Spleen (tissue), 11 donors: ENCODE results near the gene VSTM4. TPM values are rescaled to one million over a fixed set of nuclear protein-coding genes. Genes with fewer than 3 reads are reported as not detected.

Source experiments
- DNase-seq: peaks from one replicate; pipeline ENCODE4 v3.0.0-alpha.2; 2020
- H3K27ac ChIP-seq, 8 donors: fragments of 200-600 bp; sonication (generic) in 7 of 8; 1 replicate in 4 of 8; 2 replicates in 4 of 8; pipeline versions ENCODE4 v1.5.0 to v1.8.0; 2016 to 2021; ENCODE audit warnings: inconsistent platforms in 4 of 8, mild to moderate bottlenecking in 4 of 8, moderate library complexity in 1 of 8
- H3K27me3 ChIP-seq, 7 donors: fragments of 200-600 bp; sonication (generic) in 6 of 7; replicated peaks in 1 of 7; 1 replicate in 4 of 7; 2 replicates in 3 of 7; pipeline versions ENCODE4 v1.5.0 to v1.8.0; 2016 to 2021; ENCODE audit warnings: inconsistent platforms in 3 of 7, mild to moderate bottlenecking in 1 of 7
- H3K36me3 ChIP-seq, 6 donors: fragments of 200-600 bp; sonication (generic) in 5 of 6; 1 replicate in 4 of 6; 2 replicates in 2 of 6; pipeline versions ENCODE4 v1.5.0 to v1.8.0; 2016 to 2021; ENCODE audit warnings: inconsistent platforms in 2 of 6
- H3K4me1 ChIP-seq, 6 donors: fragments of 200-600 bp; sonication (generic) in 5 of 6; 1 replicate in 3 of 6; 2 replicates in 3 of 6; pipeline versions ENCODE4 v1.5.0 to v1.8.0; 2016 to 2021; ENCODE audit warnings: inconsistent platforms in 3 of 6
- H3K4me3 ChIP-seq, 8 donors: fragments of 200-600 bp; sonication (generic) in 7 of 8; 1 replicate in 4 of 8; 2 replicates in 4 of 8; pipeline versions ENCODE4 v1.5.0 to v1.8.0; 2016 to 2021; ENCODE audit warnings: inconsistent platforms in 4 of 8, mild to moderate bottlenecking in 4 of 8, moderate library complexity in 2 of 8
- H3K9me3 ChIP-seq, 8 donors: fragments of 200-600 bp; sonication (generic) in 7 of 8; 1 replicate in 4 of 8; 2 replicates in 4 of 8; pipeline versions ENCODE4 v1.5.0 to v1.8.0; 2016 to 2021; ENCODE audit warnings: inconsistent platforms in 4 of 8
- POLR2A ChIP-seq, 3 donors: fragments of 450-650 bp; IDR thresholded peaks; one replicate each; pipeline ENCODE4 v1.5.1; 2017; ENCODE audit warnings: antibody characterized with exemption in 3 of 3, mild to moderate bottlenecking in 1 of 3
- POLR2AphosphoS5 ChIP-seq, 3 donors: sonication (generic); formaldehyde crosslinking; IDR thresholded peaks; one replicate each; pipeline ENCODE4 v1.5.1; 2017; ENCODE audit warnings: antibody characterized with exemption in 3 of 3
- WGBS, 5 donors: extraction: QIAGEN DNeasy Blood & Tissue Kit in 3 of 5; methylation state at CpG; one replicate each; pipeline versions ENCODE4 v1.1.5 to v1.1.7; 2013 to 2018; 5-methylcytosine and 5-hydroxymethylcytosine counted together
- intact Hi-C: fragments of 100-400 bp; cut with DNase I; formaldehyde crosslinking; loops from one replicate; pipeline ENCODE4 v1.15.0; 2023; ENCODE audit warnings: low total_unique reads
- polyA plus RNA-seq, 3 donors: library from polyadenylated mRNA; stranded (reverse); fragments of 200-250 nt; gene quantifications; one replicate each; pipeline ENCODE4 v1.2.1, GENCODE V29; 2013
- total RNA-seq, 7 donors: library from RNA; depleted of rRNA in 3 of 7; stranded (reverse); fragments of >200 nt in 3 of 7; fragmentation: NEBNext Ultra II Directional in 4 of 7; extraction: Animal tissue kit (Norgen Biotek cat#: 25700) in 4 of 7; gene quantifications; one replicate each; pipeline versions ENCODE4 v1.1.0 to v1.2.1, GENCODE V29; 2016 to 2021
- TF ChIP-seq, protein P1 (sequence below), 11 experiments: fragments of 200-600 bp in 7 of 11; fragments of 450-650 bp in 4 of 11; sonication (generic) in 4 of 11; IDR thresholded peaks in 8 of 11; conservative IDR thresholded peaks in 3 of 11; 1 replicate in 7 of 11; 2 replicates in 4 of 11; pipeline versions ENCODE4 v1.4.0 to v1.8.0; 2016 to 2021; ENCODE audit warnings: antibody characterized with exemption in 11 of 11, inconsistent platforms in 4 of 11, mild to moderate bottlenecking in 1 of 11
- donor health status: healthy with polysubstance abuse.
- donor health status: DM: no; HTN: no; CAD: no; lungs with moderate emphysema.
- donor health status: DM: no; HTN: no; CAD: no.
- donor health status: Bipolar disorder and iron deficiency.
- donor health status: healthy.
- donor health status: DM: no; HTN: no; CAD: no.
- donor health status: DM: yes; HTN: yes; CAD: no.

Gene VSTM4
- total and polyA plus RNA-seq, 10 donors, result 0.57 to 6.8 (median 3.1) TPM

DNA sequence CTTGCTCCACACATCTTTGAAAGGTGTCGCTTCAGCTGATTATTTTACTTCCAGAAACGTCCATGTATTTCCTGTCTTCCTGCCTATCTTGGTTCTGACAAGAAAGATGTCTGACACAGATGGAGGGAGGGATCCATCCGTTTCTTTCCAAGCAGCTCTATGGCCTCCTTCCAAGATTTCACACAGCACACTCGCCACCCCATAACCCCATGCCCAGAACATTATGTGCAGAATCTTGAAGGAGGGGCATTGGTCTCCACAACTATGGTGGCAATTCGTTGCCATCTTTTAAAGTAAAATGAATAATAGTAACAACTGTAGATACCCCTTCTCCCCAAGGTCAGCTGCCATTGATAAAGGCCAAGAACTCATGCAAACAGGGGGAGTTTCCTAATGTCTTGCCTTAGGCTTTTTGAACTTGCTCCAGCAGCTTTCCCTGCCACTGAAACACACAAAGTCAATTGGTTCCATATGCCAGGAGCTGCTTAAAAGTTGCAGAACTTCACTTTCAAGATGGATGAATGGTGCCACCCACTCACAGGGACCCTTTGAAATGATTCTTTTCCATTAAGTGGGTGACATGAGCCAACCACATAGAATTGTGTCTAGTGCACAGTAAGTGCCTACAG is 60.0 kb downstream of the VSTM4 start:
- peaks cover 0 to 11% (median 0%) of the 10 kb centered on the region in 7 donors for H3K27me3 ChIP-seq
- intact Hi-C loops, result no loop called here
- H3K4me3 ChIP-seq, result no peak overlapping the region
- peaks cover 0 to 15% (median 0%) of the 10 kb centered on the region in 6 donors for H3K4me1 ChIP-seq
- TF ChIP-seq POLR2AphosphoS5 (IDR thresholded peaks at IDR 0.05) (no peak), POLR2A (IDR thresholded peaks at IDR 0.05) (no peak)
- TF ChIP-seq, protein P1, sequence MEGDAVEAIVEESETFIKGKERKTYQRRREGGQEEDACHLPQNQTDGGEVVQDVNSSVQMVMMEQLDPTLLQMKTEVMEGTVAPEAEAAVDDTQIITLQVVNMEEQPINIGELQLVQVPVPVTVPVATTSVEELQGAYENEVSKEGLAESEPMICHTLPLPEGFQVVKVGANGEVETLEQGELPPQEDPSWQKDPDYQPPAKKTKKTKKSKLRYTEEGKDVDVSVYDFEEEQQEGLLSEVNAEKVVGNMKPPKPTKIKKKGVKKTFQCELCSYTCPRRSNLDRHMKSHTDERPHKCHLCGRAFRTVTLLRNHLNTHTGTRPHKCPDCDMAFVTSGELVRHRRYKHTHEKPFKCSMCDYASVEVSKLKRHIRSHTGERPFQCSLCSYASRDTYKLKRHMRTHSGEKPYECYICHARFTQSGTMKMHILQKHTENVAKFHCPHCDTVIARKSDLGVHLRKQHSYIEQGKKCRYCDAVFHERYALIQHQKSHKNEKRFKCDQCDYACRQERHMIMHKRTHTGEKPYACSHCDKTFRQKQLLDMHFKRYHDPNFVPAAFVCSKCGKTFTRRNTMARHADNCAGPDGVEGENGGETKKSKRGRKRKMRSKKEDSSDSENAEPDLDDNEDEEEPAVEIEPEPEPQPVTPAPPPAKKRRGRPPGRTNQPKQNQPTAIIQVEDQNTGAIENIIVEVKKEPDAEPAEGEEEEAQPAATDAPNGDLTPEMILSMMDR (IDR thresholded peaks at IDR 0.05 in 8 of 11, conservative IDR thresholded peaks at IDR 0.05 in 3 of 11), result no peak
- H3K36me3 ChIP-seq, result no peaks in the 10 kb centered on the region
- WGBS, 5 donors, result 64 to 74% (median 68%) methylated on average over 5 of the region's 5 CpGs
- no peak overlapping the region for H3K27ac ChIP-seq
- DNase-seq, result no peak
- H3K9me3 ChIP-seq, result peaks cover 0 to 14% (median 5%) of the 10 kb centered on the region in 8 donors

DNA sequence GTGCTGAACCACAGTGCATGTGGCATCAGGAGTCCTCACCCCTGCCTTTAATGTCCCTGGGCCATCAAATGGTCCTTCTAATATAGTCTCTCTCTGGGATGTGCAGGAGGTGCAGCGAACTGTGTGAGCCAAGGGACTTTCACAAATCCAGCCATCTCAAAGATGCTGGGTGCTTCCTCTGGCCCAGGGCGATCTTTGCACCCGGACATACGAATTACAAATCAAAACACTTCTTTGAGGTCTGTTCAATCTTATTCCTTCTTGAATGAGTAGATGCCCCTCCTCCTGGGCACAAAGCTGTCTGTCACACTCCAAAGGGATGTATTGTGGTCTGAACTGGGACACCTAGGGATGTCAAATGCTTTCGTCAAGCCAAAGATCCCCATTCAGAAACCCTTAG is 60.6 kb downstream of the VSTM4 start:
- intact Hi-C loops, result no loop called here
- no peak for DNase-seq
- Histone ChIP-seq H3K9me3 (peaks cover 0 to 8% (median under 1%) of the 10 kb centered on the region in 8 donors), H3K4me1 (peaks cover 0 to 15% (median 0%) of the 10 kb centered on the region in 6 donors), H3K27me3 (peaks cover 0 to 12% (median 0%) of the 10 kb centered on the region in 7 donors), H3K36me3 (no peaks in the 10 kb centered on the region), H3K4me3 (no peak overlapping the region), H3K27ac (no peak overlapping the region)
- WGBS, 5 donors, result 89 to 98% (median 93%) methylated on average over 5 of the region's 5 CpGs
- TF ChIP-seq POLR2AphosphoS5 (IDR thresholded peaks at IDR 0.05), result no peak
- no peak for TF ChIP-seq POLR2A (IDR thresholded peaks at IDR 0.05)

DNA sequence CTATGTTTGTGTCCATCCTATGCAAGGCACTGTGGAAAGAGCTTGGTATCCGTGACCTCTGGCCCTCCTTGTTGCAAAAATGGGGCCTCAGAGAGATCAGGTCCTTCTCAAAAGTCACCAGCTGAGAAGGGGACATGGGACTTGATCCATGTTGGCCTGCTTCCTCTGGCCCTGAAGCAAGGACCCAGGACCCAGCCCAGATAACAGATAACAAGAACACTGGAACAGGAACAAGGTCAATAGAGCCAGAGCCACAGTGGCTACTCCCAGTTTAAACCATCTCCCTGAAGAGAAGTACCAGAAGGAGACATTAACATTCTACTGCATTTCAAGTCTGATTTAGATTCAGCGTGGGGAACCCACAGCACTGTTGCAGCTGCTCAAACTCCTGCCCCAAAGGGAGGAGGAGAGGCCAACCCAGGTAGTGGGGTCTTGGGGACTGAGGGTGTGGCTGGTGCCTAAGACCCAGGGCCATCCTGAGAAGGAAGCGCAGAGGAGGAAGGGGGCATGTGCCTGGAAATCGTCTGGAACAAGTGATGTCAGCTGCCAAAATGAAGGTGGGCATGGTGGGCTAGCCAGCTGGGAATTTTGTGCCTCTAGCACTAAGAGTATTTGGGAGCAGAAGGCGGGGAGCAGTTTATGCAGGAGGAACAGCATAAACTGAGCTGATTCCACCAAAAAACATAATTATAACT is 61.2 kb downstream of the VSTM4 start:
- H3K27ac ChIP-seq, result no peak overlapping the region
- peaks cover 0 to 15% (median 0%) of the 10 kb centered on the region in 6 donors for H3K4me1 ChIP-seq
- intact Hi-C loops, result no loop called here
- no peaks in the 10 kb centered on the region for H3K36me3 ChIP-seq
- H3K27me3 ChIP-seq, result peaks cover 0 to 18% (median 0%) of the 10 kb centered on the region in 7 donors
- H3K4me3 ChIP-seq, result no peak overlapping the region
- TF ChIP-seq, protein P1 (IDR thresholded peaks at IDR 0.05 in 8 of 11, conservative IDR thresholded peaks at IDR 0.05 in 3 of 11), result no peak
- no peak for TF ChIP-seq POLR2A (IDR thresholded peaks at IDR 0.05)
- no peak for TF ChIP-seq POLR2AphosphoS5 (IDR thresholded peaks at IDR 0.05)
- H3K9me3 ChIP-seq, result peaks cover 0 to 4% (median 0%) of the 10 kb centered on the region in 8 donors
- no peak for DNase-seq
- WGBS, 5 donors, result 74 to 86% (median 80%) methylated on average over 5 of the region's 5 CpGs

DNA sequence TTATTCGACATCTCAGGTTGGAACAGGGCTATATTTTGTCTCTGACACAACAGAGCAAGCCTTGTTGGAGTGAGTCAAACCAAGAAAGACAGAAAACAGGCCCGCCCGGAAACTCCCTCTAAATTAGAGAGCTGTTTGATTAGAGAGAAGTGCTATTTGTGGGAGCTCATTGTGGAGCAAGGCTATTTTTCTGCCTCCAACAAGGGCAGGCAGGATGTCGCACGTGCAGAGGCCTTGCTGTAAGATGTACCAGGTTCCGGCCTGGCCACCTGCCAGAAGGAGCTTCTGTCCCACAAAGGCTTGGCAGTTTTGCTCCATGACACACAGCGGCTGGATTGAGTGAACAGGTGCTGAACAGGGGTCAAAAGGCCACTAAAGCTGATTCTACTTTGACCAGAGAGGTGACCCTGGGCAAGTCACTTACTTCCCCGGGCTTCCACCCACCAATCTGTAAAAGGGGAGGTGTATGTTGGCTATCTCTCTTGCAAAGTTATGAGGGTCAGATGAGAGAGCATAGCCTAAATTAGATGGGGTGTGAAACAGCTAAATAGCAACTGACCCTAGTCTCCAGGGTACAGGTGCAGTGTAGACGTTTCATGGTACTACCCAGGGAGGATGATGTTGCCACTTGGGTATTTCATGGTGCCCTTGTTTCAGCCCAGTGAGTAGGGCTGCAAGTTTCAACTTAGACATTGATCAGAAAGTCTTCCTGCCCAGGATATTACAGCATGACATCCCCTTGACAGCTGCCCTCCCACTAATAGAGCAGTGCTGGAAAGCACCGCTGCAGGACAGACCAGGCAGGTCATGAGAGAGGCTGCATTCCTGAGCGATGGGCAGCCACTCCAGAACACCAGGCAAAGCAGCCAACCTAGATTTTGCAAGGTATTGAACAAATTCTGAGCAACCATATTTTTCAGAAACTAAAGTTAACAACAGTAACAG is 62.0 kb downstream of the VSTM4 start:
- no peaks in the 10 kb centered on the region for H3K36me3 ChIP-seq
- H3K4me1 ChIP-seq, result peaks cover 0 to 15% (median 0%) of the 10 kb centered on the region in 6 donors
- intact Hi-C loops, result no loop called here
- no peak for DNase-seq
- H3K4me3 ChIP-seq, result no peak overlapping the region
- 66 to 74% (median 68%) methylated on average over 10 to 11 of the region's 11 CpGs for WGBS, 5 donors
- no peak for TF ChIP-seq POLR2AphosphoS5 (IDR thresholded peaks at IDR 0.05)
- TF ChIP-seq POLR2A (IDR thresholded peaks at IDR 0.05), result no peak
- TF ChIP-seq, protein P1 (IDR thresholded peaks at IDR 0.05 in 8 of 11, conservative IDR thresholded peaks at IDR 0.05 in 3 of 11), result no peak
- no peaks in the 10 kb centered on the region for H3K9me3 ChIP-seq
- no peak overlapping the region for H3K27ac ChIP-seq
- peaks cover 0 to 20% (median 0%) of the 10 kb centered on the region in 7 donors for H3K27me3 ChIP-seq
